Lower leg skin (tissue), 3 donors: ENCODE data around the gene KTN1.

Experiments used
- CTCF ChIP-seq, 3 donors: fragments of 450-650 bp; IDR thresholded peaks; one replicate each; pipeline ENCODE4 v1.5.1; 2016; ENCODE audit warnings: antibody characterized with exemption in 3 of 3, mild to moderate bottlenecking in 3 of 3, moderate library complexity in 2 of 3
- POLR2A ChIP-seq, 2 donors: fragments of 450-650 bp; IDR thresholded peaks; one replicate each; pipeline ENCODE4 v1.6.1; 2016 to 2017; ENCODE audit warnings: antibody characterized with exemption in 2 of 2, mild to moderate bottlenecking in 1 of 2, moderate library complexity in 1 of 2

GRCh38 chr14:55553791-55554190 lies 26.2 kb upstream of the KTN1 start:
- TF ChIP-seq CTCF (IDR thresholded peaks at IDR 0.05): no peak
- TF ChIP-seq POLR2A (IDR thresholded peaks at IDR 0.05): no peak
